HCEC 1CT (cell line): ENCODE data around the gene NOL7.
A peak's percentile ranks its signal among the peaks of the same experiment; 100 is the strongest.

Experiments used
- DNase-seq: peaks from one replicate; pipeline ENCODE4 v3.0.0-alpha.2; 2017

NOL7 gene

DNA sequence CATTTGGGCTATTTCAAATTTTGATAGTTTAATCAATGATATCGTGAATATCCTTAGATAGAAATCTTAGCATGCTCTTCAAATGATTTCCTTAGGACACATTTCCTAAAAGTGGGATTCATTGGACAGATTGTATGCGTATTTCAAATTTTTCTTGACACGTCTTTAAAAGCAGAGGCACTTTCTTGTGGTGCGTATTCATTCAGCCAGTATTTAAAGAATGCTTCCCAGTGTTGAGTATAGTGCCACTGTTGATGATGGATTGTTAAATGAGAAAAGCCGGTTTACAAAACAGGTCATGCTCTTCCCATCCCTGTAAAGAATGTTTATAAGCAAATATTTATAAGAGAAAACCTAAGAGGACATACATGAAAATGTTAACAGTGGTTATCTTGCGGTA is 15.1 kb upstream of the NOL7 start:
- no peak for DNase-seq

GRCh38 chr6:13604135-13604534 is 11.0 kb upstream of the NOL7 start:
- DNase-seq = no peak

- DNase-seq = no peak
Observed at GRCh38 chr6:13604546-13605416, 10.4 kb upstream of the NOL7 start.

- DNase-seq = no peak
Observed at GRCh38 chr6:13605634-13606033, 9.5 kb upstream of the NOL7 start.

GRCh38 chr6:13611715-13612114 is 3.4 kb upstream of the NOL7 start:
- DNase-seq = no peak

GRCh38 chr6:13613029-13613594 is 2.0 kb upstream of the NOL7 start:
- no peak for DNase-seq

DNA sequence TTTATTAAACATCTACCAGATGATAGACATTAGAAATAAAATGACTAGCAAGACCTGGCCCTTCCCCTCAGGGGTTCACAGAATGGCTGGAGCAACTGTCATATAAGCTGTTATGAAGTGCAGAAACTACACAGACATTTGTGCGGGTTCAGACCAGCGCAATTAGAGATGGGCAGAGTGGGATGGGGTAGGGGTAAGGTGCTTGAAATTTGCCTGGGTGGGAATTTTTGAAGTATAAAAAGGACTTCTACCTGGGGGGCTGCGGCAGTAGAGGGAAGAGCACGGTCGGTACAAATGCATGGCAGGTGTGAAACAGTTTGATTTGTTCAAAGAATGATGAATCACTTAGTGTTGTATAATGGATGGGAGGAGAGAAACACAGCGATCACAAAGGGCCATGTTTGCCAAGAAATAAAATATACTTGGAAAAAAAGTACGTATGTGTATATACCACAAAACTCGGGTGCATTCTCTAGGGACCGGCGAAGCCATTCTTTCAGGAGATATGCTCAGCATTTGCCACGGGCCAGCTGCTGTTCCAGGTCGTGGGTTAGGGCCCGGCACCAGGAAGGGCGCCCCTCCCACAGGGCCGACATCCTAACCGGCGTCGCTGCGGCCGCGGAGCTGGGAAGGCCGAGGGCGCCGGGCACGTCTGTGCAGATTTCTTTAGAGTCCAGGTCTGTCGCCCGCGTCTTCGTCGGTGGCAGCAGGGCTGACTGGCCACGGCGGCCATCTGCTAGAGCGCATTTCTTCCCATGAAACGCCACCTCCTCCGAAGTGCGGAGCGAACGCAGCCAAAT is 809 bp upstream of the NOL7 start:
- DNase-seq = peak; percentile 40

- DNase-seq = peak; percentile 42
Observed at GRCh38 chr6:13615792-13616120, 621 bp downstream of the NOL7 start.

GRCh38 chr6:13617066-13617465 is 1.9 kb downstream of the NOL7 start:
- DNase-seq = no peak

GRCh38 chr6:13624871-13625288 is 9.7 kb downstream of the NOL7 start:
- peak; percentile 47 for DNase-seq

DNA sequence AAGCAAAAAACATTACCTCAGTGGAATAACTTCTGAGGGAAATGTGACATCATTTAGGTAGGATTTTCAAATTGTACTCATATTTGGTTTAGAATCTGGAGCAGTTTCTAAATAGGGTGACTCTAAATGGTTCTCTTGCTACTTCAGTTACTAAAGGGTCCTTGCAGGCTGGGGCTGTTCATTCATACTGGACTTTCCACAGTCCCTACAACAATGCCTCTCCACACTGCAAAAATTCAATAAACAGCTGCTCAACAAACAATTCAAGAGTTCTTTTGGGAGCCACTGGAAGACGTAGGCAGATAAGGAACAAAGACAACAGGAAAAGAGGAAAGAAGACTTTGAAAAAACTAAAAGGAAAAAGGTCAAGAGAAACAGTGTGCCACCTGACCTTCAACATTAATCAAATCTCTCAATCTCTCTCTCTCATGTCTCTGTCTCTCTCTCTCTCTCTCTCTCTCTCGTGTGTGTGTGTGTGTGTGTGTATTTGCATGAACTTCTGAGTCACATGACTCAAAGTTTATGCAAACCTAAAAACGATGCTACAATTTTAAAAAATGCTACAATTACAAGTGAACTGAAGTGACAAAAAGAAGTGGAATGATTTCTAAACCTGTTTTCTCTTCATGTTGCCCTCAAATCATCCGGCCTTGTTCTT is 14.5 kb downstream of the NOL7 start:
- DNase-seq = no peak

GRCh38 chr6:13630499-13630898 is 15.4 kb downstream of the NOL7 start:
- DNase-seq = no peak

DNA sequence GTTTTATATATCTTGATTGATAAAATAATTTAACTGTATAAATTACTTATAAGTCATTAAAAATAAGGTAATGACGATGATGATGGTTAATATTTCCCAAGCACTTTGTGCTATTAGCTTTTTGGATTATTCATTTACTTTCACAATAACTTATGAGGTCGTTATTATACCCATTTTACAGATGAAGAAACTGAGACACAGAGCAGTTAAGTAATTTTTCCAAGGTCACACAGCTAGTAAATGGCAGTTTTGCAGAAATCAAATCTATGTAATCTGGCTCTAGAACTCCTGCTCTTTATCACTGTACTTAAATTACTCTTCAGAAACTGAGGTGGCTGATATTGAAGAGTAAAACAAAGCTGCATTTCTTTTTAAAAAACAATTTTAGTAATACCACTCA is 18.2 kb downstream of the NOL7 start:
- DNase-seq = no peak

DNA sequence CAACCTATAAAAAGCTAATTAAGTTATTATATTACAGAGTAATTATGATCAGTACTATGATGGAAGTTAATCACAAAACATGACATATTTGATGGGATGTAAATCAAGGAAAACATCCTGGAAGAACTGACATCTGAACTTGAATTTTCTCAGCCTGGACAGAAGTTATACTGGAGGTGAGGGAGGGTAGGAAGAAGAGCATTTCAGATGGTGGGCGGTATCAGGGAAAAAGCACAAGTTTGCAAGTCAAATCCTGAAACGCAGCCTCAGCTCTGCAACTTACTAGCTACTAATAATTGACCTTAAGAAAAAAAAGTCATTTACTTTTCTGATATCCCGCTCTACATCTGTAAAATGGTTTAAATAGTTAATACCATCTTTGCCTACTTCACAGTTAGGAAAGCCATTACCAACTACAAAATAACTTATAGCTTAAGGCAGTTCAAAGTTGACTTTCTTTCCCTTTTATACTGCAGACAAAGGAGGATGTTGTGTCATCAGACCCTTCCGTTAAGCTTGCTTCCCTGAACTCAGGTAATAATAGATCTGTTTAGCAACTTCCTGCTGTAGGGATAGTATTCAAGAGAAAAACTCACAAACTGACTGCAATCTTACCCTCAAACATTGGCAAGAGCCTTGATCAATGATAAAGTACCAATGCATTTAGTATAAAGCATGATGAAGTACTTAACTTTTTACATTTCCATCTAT is 21.0 kb downstream of the NOL7 start:
- DNase-seq = no peak

DNA sequence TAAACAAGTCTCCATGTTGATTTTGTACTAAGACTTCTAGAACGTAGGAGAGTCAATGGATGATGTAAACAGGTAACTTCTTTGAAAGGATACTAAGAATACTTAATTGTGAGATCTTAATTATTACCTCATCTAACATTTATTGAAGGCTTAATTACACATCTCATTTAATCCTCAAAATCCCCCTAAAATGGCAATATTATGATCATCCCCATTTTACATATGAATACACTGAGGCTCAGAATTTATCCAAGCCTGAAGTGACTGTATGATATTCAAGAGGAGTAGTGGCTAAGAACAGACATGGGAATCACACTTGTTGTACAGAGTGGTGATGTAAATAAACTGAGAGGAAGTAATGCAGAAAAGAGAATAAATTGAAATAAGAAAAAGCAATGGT is 22.9 kb downstream of the NOL7 start:
- DNase-seq = no peak

GRCh38 chr6:13638626-13639025 is 23.5 kb downstream of the NOL7 start:
- no peak for DNase-seq

DNA sequence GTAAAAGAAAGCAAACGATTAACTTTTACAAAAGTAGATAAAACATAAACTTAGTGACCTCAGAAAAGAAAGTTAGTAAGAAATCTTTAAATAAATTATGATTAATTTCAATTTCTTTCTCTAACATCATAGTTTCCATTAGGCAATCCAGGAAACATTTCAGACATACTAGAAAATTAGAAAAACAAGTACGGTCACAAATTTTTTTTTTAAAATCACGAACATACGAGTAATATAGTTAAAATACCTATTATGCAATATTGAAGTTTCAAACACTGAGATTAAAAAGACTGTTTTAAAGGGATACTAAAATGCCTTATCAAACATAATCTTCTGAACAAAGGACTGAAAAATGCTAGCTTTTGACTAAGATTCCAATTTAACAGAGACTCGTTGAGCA is 26.2 kb downstream of the NOL7 start:
- DNase-seq = no peak

DNA sequence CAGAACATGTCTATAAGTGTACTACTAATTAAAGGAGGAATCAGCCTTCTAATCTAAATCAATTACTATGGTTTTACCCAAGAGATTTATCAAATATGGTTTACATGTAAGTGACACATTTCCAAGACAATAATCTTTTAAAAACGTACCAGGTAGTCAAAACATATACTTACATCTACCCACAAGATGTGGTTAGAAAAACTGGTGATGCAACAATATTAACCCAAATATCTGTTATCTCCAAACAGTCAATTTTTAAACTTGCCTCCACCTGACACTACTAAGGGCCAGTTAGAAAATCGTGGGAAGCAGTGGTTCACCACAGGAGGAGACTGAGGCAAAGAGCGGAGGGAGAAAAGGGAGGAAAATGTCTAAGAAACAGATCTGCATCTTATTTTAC is 28.0 kb downstream of the NOL7 start:
- DNase-seq = no peak

GRCh38 chr6:13648850-13649249 is 33.7 kb downstream of the NOL7 start:
- DNase-seq = no peak

DNA sequence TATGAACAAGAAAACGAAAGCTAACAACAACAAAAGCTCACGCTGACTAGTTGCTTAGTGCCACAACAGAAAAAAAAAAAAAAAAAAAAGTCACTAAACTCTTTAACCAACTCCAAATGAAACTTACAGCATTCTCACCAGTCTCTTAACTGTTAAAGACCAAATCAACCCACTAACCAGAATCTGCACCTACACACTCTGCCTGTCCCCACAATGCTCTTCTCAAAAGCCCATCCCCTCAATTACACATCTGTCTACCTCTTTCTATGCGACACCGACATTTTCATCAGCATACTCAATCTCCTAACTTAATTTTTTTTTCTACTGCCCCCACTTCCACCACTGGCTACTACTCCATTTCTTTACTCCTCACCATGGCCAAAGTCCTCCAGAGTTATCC is 34.3 kb downstream of the NOL7 start:
- DNase-seq = no peak

- no peak for DNase-seq
Observed at GRCh38 chr6:13653296-13653695, 38.2 kb downstream of the NOL7 start.

GRCh38 chr6:13654496-13654895 is 39.4 kb downstream of the NOL7 start:
- no peak for DNase-seq

DNA sequence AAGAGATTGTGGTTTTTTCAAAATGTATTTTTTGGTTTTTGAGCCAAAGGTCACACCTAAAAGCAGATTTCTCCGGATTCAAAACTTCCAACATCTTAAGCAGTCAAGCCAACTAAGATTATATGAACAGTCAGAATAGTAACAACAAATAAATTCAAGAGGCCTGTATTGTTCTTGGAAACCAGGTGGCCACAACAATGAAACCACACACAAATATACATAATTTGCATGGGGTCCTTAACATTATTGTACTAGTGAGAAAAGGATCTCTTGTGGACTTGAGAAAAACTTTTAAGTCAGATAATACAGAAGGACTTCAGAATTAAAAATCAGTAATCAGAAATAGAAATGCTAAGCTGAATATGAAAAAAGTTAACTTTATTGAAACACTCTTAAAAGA is 40.6 kb downstream of the NOL7 start:
- DNase-seq = no peak
